Left ventricle myocardium inferior (tissue), 1 donor: ENCODE data around the gene MYOZ3. TPM values are rescaled to one million over a fixed set of nuclear protein-coding genes. Genes with fewer than 3 reads are reported as not detected.

Experiments used
- DNase-seq: peaks from one replicate; pipeline ENCODE4 v3.0.0-alpha.2; 2020
- H3K27ac ChIP-seq: fragments of 200-600 bp; replicated peaks from 2 replicates; pipeline ENCODE4 v1.8.0; 2021
- H3K27me3 ChIP-seq: fragments of 200-600 bp; 2 replicates; pipeline ENCODE4 v1.8.0; 2021; ENCODE audit warnings: low read depth
- H3K36me3 ChIP-seq: fragments of 200-600 bp; 2 replicates; pipeline ENCODE4 v1.8.0; 2021
- H3K4me1 ChIP-seq: fragments of 200-600 bp; 2 replicates; pipeline ENCODE4 v1.8.0; 2021
- H3K4me3 ChIP-seq: fragments of 200-600 bp; 2 replicates; pipeline ENCODE4 v1.8.0; 2021; ENCODE audit warnings: mild to moderate bottlenecking, moderate library complexity
- H3K9me3 ChIP-seq: fragments of 200-600 bp; replicated peaks from 2 replicates; pipeline ENCODE4 v1.8.0; 2021
- intact Hi-C: fragments of 100-400 bp; cut with micrococcal nuclease; formaldehyde crosslinking; loops from one replicate; pipeline ENCODE4 v1.11.0; 2022
- total RNA-seq: library from RNA; stranded (reverse); fragmentation: NEBNext Ultra II Directional; extraction: Animal tissue kit (Norgen Biotek cat#: 25700); gene quantifications from one replicate; pipeline ENCODE4 v1.2.1, GENCODE V29; 2021
- TF ChIP-seq, protein P1 (sequence below): fragments of 200-600 bp; IDR thresholded peaks from 2 replicates; pipeline ENCODE4 v1.8.0; 2021; ENCODE audit warnings: antibody characterized with exemption, mild to moderate bottlenecking, borderline replicate concordance
- donor health status: DM: no; HTN: yes; CAD: no; lungs with severe emphysema.

MYOZ3 gene
- total RNA-seq, 1 donor from 2014 or later: 6.2 TPM

DNA sequence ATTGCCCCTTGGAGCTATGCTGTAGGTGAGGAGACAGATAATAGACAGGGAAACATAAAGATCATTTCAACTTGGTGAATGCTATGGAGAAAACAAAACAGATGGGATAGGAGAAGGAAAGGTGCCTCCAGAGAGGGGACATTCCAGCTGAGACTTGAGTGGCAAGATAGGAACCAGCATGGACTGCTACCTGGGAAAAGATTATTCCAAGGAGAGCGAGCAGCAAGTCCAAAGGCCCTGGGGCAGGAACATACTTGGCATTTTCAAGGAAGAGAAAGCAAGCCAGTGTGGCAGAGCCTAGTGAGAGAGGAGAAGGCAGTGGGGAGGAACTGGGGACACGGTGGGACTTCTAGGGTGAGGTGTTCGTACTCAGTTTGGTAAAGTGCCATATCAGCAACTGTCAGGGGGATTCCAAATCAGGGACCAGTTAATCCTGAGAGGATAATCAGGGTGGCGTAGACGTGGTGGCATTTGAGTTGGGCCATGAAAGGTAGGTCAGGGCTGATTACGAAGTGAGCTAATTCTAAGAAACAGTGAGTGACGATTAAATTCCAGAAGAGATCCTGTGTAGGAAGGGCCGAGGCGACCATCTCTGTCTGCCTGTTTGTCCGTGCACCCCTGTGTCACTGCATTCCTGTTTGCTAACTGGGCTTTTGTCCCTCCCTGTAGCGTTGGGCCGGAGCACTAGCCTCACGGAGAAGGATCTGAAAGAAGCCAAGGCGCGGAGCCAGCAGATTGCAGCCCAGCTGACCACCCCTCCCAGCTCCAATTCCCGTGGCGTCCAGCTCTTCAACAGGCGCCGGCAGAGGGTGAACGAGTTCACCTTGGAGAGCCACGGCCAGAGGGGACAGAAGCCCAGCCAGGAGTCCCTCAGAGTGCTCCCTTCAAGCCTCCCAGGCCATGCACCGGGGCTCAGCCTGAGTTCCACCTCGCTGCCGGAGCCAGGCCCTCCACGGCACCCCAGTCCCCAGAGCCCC is 13.5 kb upstream of the MYOZ3 start:
- Histone ChIP-seq H3K36me3 (peaks cover 45% of the 10 kb centered on the region), H3K4me3 (peak overlapping the region; percentile 35), H3K27ac (peak overlapping the region; percentile 97), H3K27me3 (no peaks in the 10 kb centered on the region), H3K9me3 (no peaks in the 10 kb centered on the region), H3K4me1 (peaks cover 100% of the 10 kb centered on the region)
- TF ChIP-seq, protein P1, sequence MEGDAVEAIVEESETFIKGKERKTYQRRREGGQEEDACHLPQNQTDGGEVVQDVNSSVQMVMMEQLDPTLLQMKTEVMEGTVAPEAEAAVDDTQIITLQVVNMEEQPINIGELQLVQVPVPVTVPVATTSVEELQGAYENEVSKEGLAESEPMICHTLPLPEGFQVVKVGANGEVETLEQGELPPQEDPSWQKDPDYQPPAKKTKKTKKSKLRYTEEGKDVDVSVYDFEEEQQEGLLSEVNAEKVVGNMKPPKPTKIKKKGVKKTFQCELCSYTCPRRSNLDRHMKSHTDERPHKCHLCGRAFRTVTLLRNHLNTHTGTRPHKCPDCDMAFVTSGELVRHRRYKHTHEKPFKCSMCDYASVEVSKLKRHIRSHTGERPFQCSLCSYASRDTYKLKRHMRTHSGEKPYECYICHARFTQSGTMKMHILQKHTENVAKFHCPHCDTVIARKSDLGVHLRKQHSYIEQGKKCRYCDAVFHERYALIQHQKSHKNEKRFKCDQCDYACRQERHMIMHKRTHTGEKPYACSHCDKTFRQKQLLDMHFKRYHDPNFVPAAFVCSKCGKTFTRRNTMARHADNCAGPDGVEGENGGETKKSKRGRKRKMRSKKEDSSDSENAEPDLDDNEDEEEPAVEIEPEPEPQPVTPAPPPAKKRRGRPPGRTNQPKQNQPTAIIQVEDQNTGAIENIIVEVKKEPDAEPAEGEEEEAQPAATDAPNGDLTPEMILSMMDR: no peak
- intact Hi-C loops: no loop called here
- DNase-seq: peak; percentile 85

DNA sequence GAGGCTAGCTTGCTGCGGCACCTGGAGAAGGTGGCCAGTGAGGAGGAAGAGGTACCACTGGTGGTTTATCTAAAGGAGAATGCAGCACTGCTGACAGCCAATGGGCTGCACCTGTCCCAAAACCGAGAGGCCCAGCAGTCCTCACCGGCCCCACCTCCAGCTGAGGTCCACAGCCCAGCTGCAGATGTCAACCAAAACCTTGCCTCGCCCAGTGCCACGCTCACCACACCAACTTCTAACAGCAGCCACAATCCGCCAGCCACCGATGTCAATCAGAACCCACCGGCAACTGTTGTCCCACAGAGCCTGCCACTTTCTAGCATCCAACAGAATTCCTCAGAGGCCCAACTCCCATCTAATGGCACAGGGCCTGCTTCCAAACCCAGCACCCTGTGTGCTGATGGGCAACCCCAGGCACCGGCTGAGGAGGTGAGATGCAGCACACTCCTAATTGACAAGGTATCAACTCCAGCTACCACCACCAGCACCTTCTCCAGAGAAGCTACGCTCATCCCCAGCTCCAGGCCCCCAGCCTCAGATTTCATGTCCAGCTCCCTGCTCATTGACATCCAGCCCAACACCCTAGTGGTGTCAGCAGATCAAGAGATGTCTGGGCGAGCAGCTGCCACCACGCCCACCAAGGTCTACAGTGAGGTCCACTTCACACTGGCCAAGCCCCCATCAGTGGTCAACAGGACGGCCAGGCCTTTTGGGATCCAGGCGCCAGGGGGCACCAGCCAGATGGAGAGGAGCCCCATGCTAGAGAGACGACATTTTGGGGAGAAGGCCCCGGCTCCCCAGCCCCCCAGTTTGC is 12.6 kb upstream of the MYOZ3 start:
- peak overlapping the region; percentile 35 for H3K4me3 ChIP-seq
- H3K36me3 ChIP-seq: peaks cover 47% of the 10 kb centered on the region
- no peaks in the 10 kb centered on the region for H3K9me3 ChIP-seq
- peaks cover 100% of the 10 kb centered on the region for H3K4me1 ChIP-seq
- TF ChIP-seq, protein P1: no peak
- no peak for DNase-seq
- H3K27ac ChIP-seq: peak overlapping the region; percentile 97
- intact Hi-C loops: no loop called here
- no peaks in the 10 kb centered on the region for H3K27me3 ChIP-seq

DNA sequence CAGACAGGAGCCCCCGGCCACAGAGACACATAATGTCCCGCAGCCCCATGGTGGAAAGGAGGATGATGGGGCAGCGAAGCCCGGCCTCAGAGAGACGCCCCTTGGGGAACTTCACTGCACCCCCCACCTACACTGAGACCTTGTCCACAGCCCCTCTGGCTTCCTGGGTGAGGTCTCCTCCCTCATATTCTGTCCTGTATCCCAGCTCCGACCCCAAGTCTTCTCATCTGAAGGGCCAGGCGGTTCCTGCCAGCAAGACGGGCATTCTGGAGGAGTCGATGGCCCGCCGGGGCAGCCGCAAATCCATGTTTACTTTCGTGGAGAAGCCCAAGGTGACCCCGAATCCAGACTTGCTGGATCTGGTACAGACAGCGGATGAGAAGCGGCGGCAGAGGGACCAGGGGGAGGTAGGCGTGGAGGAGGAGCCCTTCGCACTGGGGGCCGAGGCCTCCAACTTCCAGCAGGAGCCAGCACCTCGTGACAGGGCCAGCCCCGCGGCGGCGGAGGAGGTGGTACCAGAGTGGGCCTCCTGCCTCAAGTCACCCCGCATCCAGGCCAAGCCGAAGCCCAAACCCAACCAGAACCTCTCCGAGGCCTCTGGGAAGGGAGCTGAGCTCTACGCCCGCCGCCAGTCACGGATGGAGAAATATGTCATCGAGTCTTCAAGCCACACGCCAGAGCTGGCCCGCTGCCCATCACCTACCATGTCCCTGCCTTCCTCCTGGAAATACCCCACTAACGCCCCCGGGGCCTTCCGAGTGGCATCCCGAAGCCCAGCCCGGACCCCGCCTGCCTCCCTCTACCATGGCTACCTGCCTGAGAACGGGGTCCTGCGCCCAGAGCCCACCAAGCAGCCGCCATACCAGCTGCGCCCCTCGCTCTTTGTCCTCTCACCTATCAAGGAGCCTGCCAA is 11.7 kb upstream of the MYOZ3 start:
- Histone ChIP-seq H3K27me3 (no peaks in the 10 kb centered on the region), H3K27ac (peak overlapping the region; percentile 97), H3K4me1 (peaks cover 94% of the 10 kb centered on the region), H3K9me3 (no peaks in the 10 kb centered on the region), H3K36me3 (peaks cover 47% of the 10 kb centered on the region), H3K4me3 (peak overlapping the region; percentile 35)
- TF ChIP-seq, protein P1: no peak
- DNase-seq: peak; percentile 75
- intact Hi-C loops: no loop called here

GRCh38 chr5:150650021-150651006 is 10.7 kb upstream of the MYOZ3 start:
- peak overlapping the region; percentile 35 for H3K4me3 ChIP-seq
- H3K36me3 ChIP-seq: peaks cover 47% of the 10 kb centered on the region
- H3K27me3 ChIP-seq: no peaks in the 10 kb centered on the region
- TF ChIP-seq, protein P1: no peak
- peak overlapping the region; percentile 97 for H3K27ac ChIP-seq
- no peaks in the 10 kb centered on the region for H3K9me3 ChIP-seq
- intact Hi-C loops: no loop called here
- DNase-seq: no peak
- H3K4me1 ChIP-seq: peaks cover 88% of the 10 kb centered on the region
